GM18502 (cell line): Measurements from ENCODE around the gene CNIH4.
"Not testable (repeated sequence)": the region's sequence is repeated elsewhere in the genome, so short reads cannot be mapped to it uniquely, and the experiment has no call there.

ENCODE experiments used
- ATAC-seq: cut with Tn5 transposase; IDR thresholded peaks from one replicate; pipeline ENCODE4 v1.9.1; 2021; ENCODE audit warnings: mild to moderate bottlenecking; ENCODE audit not compliant: unreplicated experiment, poor library complexity

The CNIH4 gene

DNA sequence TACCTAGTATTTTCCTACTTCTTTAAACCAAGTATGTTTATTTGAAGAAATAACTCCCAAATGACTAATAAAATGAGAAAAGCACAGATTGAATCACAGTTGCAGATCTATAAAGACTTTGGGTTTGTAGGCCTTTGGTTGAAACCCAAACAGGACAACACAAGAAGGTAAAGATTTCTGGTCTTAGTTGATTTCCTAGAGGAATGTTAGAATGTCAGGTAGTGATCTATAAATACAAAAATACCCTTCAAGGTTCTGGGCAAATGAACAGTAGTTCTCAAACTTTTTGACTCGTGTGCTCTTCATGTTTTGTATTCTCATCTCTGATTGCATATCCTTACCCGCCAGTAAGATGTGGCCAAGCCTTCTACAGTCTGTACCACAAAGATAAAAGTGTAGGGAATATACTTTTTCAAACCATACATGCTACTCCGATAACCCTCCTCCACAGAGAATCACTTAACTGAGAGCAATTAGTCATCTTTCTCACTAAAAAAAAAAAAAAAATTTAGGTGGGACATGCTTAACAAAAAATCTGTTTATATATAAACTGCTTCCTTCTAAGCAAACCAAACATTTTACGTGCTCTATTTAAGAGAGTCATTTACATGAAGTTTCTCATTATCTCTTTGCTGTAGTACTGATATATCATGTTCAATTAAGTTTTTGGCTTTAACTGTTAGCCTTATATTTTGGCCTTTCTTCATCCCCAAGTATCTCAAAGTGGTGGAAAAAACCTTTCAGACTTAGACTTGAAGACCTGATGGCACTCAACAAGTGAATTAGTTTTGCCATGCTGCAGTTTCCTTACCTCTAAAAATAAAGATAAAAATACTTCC, 36.0 kb downstream of the CNIH4 start:
- no peak for ATAC-seq

DNA sequence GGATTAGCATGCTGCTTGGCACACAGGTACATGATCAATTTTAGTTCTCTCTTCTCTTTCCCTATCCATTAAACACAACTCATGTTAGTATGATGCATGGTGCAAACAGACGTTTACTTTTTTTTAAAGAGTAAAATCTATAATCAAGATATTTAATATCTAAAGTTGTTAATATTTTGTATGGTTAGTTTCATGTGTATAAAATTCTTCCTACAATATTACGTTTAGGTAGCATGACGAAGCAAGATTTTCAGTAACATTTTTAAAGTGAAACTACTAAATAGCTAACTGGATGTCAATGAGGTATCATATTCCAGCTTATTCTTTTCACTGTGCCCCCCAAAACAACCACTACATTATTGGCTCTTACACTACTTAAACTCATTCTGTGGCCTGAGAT, 36.6 kb downstream of the CNIH4 start:
- ATAC-seq: no peak

- ATAC-seq: no peak
Measured at GRCh38 chr1:224399887-224400286, 43.2 kb downstream of the CNIH4 start.

DNA sequence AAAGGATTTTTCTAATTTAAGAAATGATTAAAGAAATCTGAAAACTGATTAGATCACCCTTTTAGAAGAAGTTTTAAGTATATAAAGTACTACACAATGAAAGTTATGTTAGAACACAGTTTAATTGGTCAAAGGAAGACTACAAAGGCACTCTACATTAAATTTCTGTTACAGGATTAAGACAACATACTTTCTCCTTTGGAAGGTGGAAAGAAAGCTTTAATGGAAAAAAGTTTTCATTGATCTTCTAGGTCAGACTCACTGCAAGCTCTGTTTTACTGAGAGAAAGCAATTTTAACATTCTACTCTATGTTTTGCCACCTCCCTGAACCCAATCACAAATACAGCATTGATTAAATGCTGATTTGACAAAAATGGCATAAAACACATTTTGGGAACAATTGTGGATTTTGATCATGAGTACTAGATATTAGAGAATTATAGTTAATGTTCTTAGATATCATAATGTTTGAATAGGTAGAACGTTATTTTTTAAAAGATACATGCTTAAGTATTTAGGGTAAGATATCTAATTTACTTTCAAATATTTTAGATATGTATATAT, 45.9 kb downstream of the CNIH4 start:
- no peak for ATAC-seq

DNA sequence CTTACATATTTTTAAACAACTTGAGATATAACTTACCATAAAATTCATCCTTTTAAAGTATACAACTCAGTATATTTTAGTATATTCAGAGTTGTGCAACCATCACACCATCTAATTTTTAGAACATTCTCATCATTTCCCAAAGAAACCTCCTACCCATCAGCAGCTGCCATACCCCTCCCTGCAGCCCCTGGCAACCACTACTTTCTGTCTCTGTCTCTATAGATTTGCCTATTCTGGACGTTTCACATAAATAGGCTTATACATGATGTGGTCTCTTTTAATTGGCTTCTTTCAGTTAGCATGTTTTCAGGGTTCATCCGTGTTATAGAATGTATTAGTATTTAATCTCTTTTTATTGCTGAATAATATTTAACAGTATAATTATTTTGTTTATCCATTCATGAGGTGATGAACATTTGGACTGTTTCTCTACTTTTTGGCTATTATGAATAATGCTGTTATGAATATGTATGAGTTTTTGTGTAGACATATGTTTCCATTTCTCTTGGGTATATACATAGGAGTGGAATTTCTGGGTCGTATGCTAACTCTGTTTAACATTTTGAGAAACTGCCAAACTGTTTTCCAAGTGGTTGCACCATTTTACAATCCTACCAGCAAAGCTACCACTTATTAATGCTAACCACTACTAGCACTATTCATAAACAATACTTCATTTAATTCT, 48.4 kb downstream of the CNIH4 start:
- ATAC-seq: no peak

DNA sequence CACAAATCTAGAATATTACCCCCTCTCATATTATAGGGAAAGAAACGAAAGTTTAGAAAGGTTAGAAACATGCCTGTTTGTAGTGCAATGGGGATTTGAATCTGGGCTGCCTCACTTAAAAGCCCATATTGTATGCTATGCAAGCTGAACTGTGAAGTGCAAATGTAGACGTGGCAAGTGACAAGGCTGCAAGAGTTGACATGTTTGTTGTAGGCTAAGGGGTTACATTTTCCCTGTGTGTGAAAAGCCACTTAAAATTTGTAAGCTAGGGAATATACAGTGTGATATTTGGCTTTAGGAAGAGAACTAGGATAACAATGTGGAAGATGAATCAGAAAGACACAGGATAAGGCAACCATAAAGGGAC, 48.9 kb downstream of the CNIH4 start:
- no peak for ATAC-seq

- no peak for ATAC-seq
Measured at GRCh38 chr1:224406216-224406615, 49.5 kb downstream of the CNIH4 start.

DNA sequence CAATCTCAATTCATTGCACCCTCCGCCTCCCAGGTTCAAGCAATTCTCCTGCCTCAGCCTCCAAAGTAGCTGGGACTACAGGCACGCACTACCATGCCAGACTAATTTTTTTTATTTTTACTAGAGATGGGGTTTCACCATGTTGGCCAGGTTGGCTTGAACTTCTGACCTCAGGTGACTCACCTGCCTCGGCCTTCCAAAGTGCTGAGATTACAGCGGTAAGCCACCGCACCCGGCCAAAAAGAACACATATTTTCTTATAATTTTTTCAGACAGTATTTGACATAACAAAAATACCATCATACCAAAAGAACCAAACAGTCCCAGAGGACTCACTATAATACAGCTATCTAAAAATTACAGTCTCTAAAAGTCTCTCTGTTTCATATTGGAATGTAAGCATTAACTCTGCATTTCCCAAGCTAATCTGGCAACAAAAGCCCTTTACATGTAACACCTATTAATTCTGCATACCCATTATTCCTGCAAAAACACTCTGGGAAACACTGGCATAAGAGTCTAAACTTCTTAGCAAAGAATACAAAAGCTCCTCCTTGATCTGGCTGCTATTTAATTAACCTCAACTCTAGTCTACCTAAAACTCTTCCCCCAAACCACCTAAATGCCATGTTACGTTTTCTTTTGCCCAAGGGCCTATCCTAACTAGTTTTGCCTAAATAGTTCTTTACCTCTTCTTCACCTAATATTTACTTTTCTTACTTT, 51.1 kb downstream of the CNIH4 start:
- ATAC-seq: no peak

- ATAC-seq: no peak
Measured at GRCh38 chr1:224408294-224408590, 51.6 kb downstream of the CNIH4 start.

GRCh38 chr1:224411766-224412165, 55.1 kb downstream of the CNIH4 start:
- ATAC-seq: no peak

- ATAC-seq: no peak
Measured at GRCh38 chr1:224420106-224420505, 63.4 kb downstream of the CNIH4 start.

GRCh38 chr1:224425279-224425884, 68.7 kb downstream of the CNIH4 start:
- no peak for ATAC-seq

DNA sequence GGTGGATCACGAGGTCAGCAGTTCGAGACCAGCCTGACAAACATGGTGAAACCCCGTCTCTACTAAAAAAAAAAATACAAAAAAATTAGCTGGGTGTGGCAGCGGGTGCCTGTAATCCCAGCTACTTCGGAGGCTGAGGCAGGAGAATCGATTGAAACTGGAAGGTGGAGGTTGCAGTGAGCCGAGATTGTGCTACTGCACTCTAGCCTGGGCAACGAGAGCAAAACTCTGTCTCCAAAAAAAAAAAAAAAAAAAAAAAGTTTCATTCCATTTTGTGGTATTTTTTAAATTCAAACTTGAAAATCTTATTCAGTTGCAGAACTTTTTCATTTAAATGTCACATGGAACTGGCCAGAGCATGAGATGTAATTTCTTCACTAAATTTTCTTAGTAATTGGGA, 70.2 kb downstream of the CNIH4 start:
- ATAC-seq: not testable (repeated sequence)

GRCh38 chr1:224427346-224427745, 70.7 kb downstream of the CNIH4 start:
- ATAC-seq: no peak

DNA sequence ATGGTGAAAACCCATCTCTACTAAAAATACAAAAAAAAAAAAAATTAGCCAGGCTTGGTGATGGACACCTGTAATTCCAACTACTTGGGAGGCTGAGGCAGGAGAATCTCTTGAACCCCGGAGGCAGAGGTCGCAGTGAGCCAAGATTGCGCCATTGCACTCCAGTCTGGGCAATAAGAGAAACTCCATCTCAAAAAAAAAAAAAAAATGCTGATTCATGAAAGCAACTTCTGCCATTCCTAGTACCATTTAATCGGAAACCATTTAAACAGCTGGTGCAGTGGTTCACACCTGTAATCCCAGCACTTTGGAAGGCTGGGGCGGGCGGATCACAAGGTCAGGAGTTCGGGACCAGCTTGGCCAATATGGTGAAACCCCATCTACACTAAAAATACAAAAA, 72.0 kb downstream of the CNIH4 start:
- not testable (repeated sequence) for ATAC-seq
